ENCODE measurements around the gene IGF2. TPM values are rescaled to one million over a fixed set of nuclear protein-coding genes. Genes with fewer than 3 reads are reported as not detected.

Gene IGF2
- total RNA-seq, 1 experiment from 2014 or later: 0.35 TPM

GRCh38 chr11:2169626-2170570 lies 30.7 kb upstream of the IGF2 start:
- Mint-ChIP-seq H3K4me3 (ENCODE audit: unreplicated experiment) (no peak overlapping the region), H3K9me3 (ENCODE audit: unreplicated experiment) (no peaks in the 10 kb centered on the region), H3K4me1 (ENCODE audit: insufficient read depth, unreplicated experiment) (no peaks in the 10 kb centered on the region), H3K36me3 (ENCODE audit: insufficient read depth, unreplicated experiment) (no peaks in the 10 kb centered on the region), H3K27me3 (ENCODE audit: insufficient read depth, unreplicated experiment) (no peaks in the 10 kb centered on the region), H3K27ac (ENCODE audit: low read depth, unreplicated experiment) (no peak overlapping the region)
- ChIA-PET POLR2A (interaction anchor here (0.8 kb wide), 1 partner anchor 602 kb away, joined by 5 read pairs; no protein-coding TSS in a partner anchor), CTCF (interaction anchor here (0.6 to 1.0 kb wide), 6 partner anchors 24 to 435 kb away, joined by 3 to 5 read pairs (median 3); no protein-coding TSS in a partner anchor)
- TF ChIP-seq CTCF (IDR thresholded peaks at IDR 0.05; ENCODE audit: unreplicated experiment): no peak
- no TSS peak for BruUV-seq (replicated peaks)
- intact Hi-C loops (cut with micrococcal nuclease): no loop called here
- no peak for DNase-seq (ENCODE audit: unreplicated experiment)

GRCh38 chr11:2169005-2169378 lies 29.8 kb upstream of the IGF2 start:
- TF ChIP-seq CTCF (IDR thresholded peaks at IDR 0.05; ENCODE audit: unreplicated experiment): no peak
- no peaks in the 10 kb centered on the region for H3K27me3 Mint-ChIP-seq (ENCODE audit: insufficient read depth, unreplicated experiment)

DNA sequence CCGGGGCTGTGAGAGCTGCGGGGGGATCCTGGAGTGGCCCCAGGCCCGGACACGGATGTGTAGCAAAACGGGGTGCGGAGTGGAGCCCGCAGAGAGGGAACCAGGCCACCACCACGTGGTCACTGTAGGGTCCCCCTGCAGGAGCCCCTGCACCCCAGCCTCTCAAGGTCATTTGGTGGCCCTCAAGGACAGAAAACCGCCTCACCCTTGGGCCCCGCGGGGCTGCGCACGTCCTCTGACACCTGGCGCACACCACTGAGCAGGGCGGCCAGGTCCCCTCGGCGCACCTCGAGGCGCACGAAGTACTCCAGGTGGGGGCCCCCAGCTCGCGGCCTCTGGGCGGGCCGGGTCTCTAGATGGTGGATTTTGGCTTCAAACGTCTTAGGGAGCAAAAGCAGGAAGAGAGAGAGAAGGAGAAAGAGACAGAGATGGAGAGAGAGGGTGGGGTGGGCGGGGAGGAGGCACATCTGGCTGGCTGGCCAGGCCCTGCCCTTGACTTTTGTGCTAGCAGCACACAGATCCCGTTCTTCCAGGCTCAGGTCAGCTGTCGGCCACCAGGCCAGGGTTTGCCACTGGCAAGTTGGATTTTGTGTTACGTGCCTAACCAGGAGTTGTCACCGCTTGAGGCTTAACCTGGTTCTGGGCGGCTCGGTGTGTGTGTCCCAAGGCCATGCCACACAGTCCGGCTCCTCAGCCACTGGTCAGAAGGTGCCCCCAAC lies 29.3 kb upstream of the IGF2 start:
- intact Hi-C loops (cut with micrococcal nuclease): no loop called here
- H3K4me1 Mint-ChIP-seq (ENCODE audit: insufficient read depth, unreplicated experiment): no peaks in the 10 kb centered on the region
- CTCF ChIA-PET: interaction anchor here (1.0 kb wide), 4 partner anchors 18 to 253 kb away, joined by 3 to 7 read pairs (median 3); no protein-coding TSS in a partner anchor
- H3K4me3 Mint-ChIP-seq (ENCODE audit: unreplicated experiment): no peak overlapping the region
- BruUV-seq (replicated peaks): no TSS peak
- no peaks in the 10 kb centered on the region for H3K9me3 Mint-ChIP-seq (ENCODE audit: unreplicated experiment)
- no peak for TF ChIP-seq CTCF (IDR thresholded peaks at IDR 0.05; ENCODE audit: unreplicated experiment)
- no peak overlapping the region for H3K27ac Mint-ChIP-seq (ENCODE audit: low read depth, unreplicated experiment)
- POLR2A ChIA-PET: interaction anchor here (0.7 kb wide), 1 partner anchor 190 kb away, joined by 3 read pairs; no protein-coding TSS in a partner anchor
- H3K36me3 Mint-ChIP-seq (ENCODE audit: insufficient read depth, unreplicated experiment): no peaks in the 10 kb centered on the region
- H3K27me3 Mint-ChIP-seq (ENCODE audit: insufficient read depth, unreplicated experiment): no peaks in the 10 kb centered on the region
- no peak for DNase-seq (ENCODE audit: unreplicated experiment)

More at GRCh38 chr11:2169005-2169378, 29.8 kb upstream of the IGF2 start:
- H3K36me3 Mint-ChIP-seq (ENCODE audit: insufficient read depth, unreplicated experiment): no peaks in the 10 kb centered on the region
- ChIA-PET CTCF (interaction anchor here (1.0 kb wide), 1 partner anchor 26 kb away, joined by 3 read pairs; no protein-coding TSS in a partner anchor), POLR2A (no interaction called here)
- intact Hi-C loops (cut with micrococcal nuclease): no loop called here
- H3K4me1 Mint-ChIP-seq (ENCODE audit: insufficient read depth, unreplicated experiment): no peaks in the 10 kb centered on the region
- no peak for DNase-seq (ENCODE audit: unreplicated experiment)
- no peak overlapping the region for H3K27ac Mint-ChIP-seq (ENCODE audit: low read depth, unreplicated experiment)
- no peak overlapping the region for H3K4me3 Mint-ChIP-seq (ENCODE audit: unreplicated experiment)
- no TSS peak for BruUV-seq (replicated peaks)
- no peaks in the 10 kb centered on the region for H3K9me3 Mint-ChIP-seq (ENCODE audit: unreplicated experiment)

Measured in MCF 10A (cell line).